Activated T-helper 1 cell treated with anti-CD3 and anti-CD28 coated beads, Interleukin-12 subunit alpha, Interleukin-12 subunit beta, Interleukin-2, Interleukin-4 antibody, amounts not matched to agents 30 ng/mL and 10 ng/mL and 1 ng/mL, durations not matched to agents 14 hours and 24 hours and 36 hours (primary cell): ENCODE measurements around the gene FAM181A. TPM values are rescaled to one million over a fixed set of nuclear protein-coding genes. Genes with fewer than 3 reads are reported as not detected.

Source experiments
- DNase-seq: peaks from one replicate; pipeline ENCODE4 v3.0.0; 2021; ENCODE audit warnings: low spot score
- H3K27ac Mint-ChIP-seq: one replicate; pipeline ENCODE4 v1.8.0; 2021; ENCODE audit warnings: mild to moderate bottlenecking, mixed read lengths
- H3K27me3 Mint-ChIP-seq: one replicate; pipeline ENCODE4 v1.8.0; 2022; ENCODE audit warnings: mild to moderate bottlenecking, moderate library complexity, mixed read lengths; ENCODE audit not compliant: insufficient read depth
- H3K36me3 Mint-ChIP-seq: one replicate; pipeline ENCODE4 v1.8.0; 2021; ENCODE audit warnings: low read depth, mixed read lengths
- H3K4me1 Mint-ChIP-seq: one replicate; pipeline ENCODE4 v1.8.0; 2021; ENCODE audit warnings: low read depth, mixed read lengths
- H3K4me3 Mint-ChIP-seq: one replicate; pipeline ENCODE4 v1.8.0; 2021; ENCODE audit warnings: mild to moderate bottlenecking, moderate library complexity, mixed read lengths
- H3K9me3 Mint-ChIP-seq: one replicate; pipeline ENCODE4 v1.8.0; 2021; ENCODE audit warnings: mixed read lengths
- intact Hi-C: fragments of 100-400 bp; cut with micrococcal nuclease; formaldehyde crosslinking; loops from one replicate; pipeline ENCODE4 v1.15.1; 2024
- total RNA-seq: library from RNA; stranded (reverse); gene quantifications from 2 replicates; pipeline ENCODE4 v1.2.3, GENCODE V29; 2022

The FAM181A gene
- total RNA-seq, 1 donor from 2014 or later, result not detected

GRCh38 chr14:93911975-93912615 is 15.0 kb upstream of the FAM181A start:
- H3K36me3 Mint-ChIP-seq, result peaks cover 5% of the 10 kb centered on the region
- H3K27me3 Mint-ChIP-seq, result peaks cover 2% of the 10 kb centered on the region
- H3K4me1 Mint-ChIP-seq, result peaks cover 6% of the 10 kb centered on the region
- H3K27ac Mint-ChIP-seq, result no peak overlapping the region
- H3K4me3 Mint-ChIP-seq, result no peak overlapping the region
- H3K9me3 Mint-ChIP-seq, result peaks cover 12% of the 10 kb centered on the region
- no peak for DNase-seq
- intact Hi-C loops, result no loop called here

- H3K36me3 Mint-ChIP-seq, result peaks cover 5% of the 10 kb centered on the region
- intact Hi-C loops, result no loop called here
- H3K9me3 Mint-ChIP-seq, result peaks cover 13% of the 10 kb centered on the region
- no peak for DNase-seq
- no peak overlapping the region for H3K4me3 Mint-ChIP-seq
- peaks cover 6% of the 10 kb centered on the region for H3K4me1 Mint-ChIP-seq
- H3K27ac Mint-ChIP-seq, result no peak overlapping the region
- H3K27me3 Mint-ChIP-seq, result no peaks in the 10 kb centered on the region
These were observed 14.4 kb upstream of the FAM181A start for GRCh38 chr14:93912782-93913181.

GRCh38 chr14:93914278-93914677 is 12.9 kb upstream of the FAM181A start:
- intact Hi-C loops, result no loop called here
- H3K36me3 Mint-ChIP-seq, result peaks cover 5% of the 10 kb centered on the region
- peaks cover 6% of the 10 kb centered on the region for H3K4me1 Mint-ChIP-seq
- H3K9me3 Mint-ChIP-seq, result peaks cover 19% of the 10 kb centered on the region
- H3K27me3 Mint-ChIP-seq, result no peaks in the 10 kb centered on the region
- no peak overlapping the region for H3K27ac Mint-ChIP-seq
- H3K4me3 Mint-ChIP-seq, result no peak overlapping the region
- DNase-seq, result no peak

GRCh38 chr14:93915070-93915705 is 12.0 kb upstream of the FAM181A start:
- peaks cover 4% of the 10 kb centered on the region for H3K27me3 Mint-ChIP-seq
- H3K9me3 Mint-ChIP-seq, result peaks cover 25% of the 10 kb centered on the region
- peaks cover 5% of the 10 kb centered on the region for H3K36me3 Mint-ChIP-seq
- DNase-seq, result no peak
- intact Hi-C loops, result no loop called here
- peaks cover 6% of the 10 kb centered on the region for H3K4me1 Mint-ChIP-seq
- no peak overlapping the region for H3K4me3 Mint-ChIP-seq
- H3K27ac Mint-ChIP-seq, result peak overlapping the region; percentile 36

GRCh38 chr14:93915800-93916199 is 11.3 kb upstream of the FAM181A start:
- Mint-ChIP-seq H3K4me1 (peaks cover 6% of the 10 kb centered on the region), H3K9me3 (peaks cover 25% of the 10 kb centered on the region), H3K4me3 (no peak overlapping the region), H3K27me3 (peaks cover 6% of the 10 kb centered on the region), H3K27ac (no peak overlapping the region), H3K36me3 (peaks cover 5% of the 10 kb centered on the region)
- no peak for DNase-seq
- intact Hi-C loops, result no loop called here

- no peak for DNase-seq
- H3K4me3 Mint-ChIP-seq, result no peak overlapping the region
- peaks cover 6% of the 10 kb centered on the region for H3K4me1 Mint-ChIP-seq
- H3K27ac Mint-ChIP-seq, result no peak overlapping the region
- peaks cover 6% of the 10 kb centered on the region for H3K27me3 Mint-ChIP-seq
- intact Hi-C loops, result no loop called here
- peaks cover 5% of the 10 kb centered on the region for H3K36me3 Mint-ChIP-seq
- H3K9me3 Mint-ChIP-seq, result peaks cover 25% of the 10 kb centered on the region
These were observed 10.6 kb upstream of the FAM181A start for GRCh38 chr14:93916498-93916897.

GRCh38 chr14:93917141-93917540 is 10.0 kb upstream of the FAM181A start:
- intact Hi-C loops, result no loop called here
- Mint-ChIP-seq H3K27me3 (peaks cover 6% of the 10 kb centered on the region), H3K9me3 (peaks cover 25% of the 10 kb centered on the region), H3K4me3 (no peak overlapping the region), H3K4me1 (peaks cover 6% of the 10 kb centered on the region), H3K36me3 (peaks cover 5% of the 10 kb centered on the region), H3K27ac (no peak overlapping the region)
- no peak for DNase-seq

- Mint-ChIP-seq H3K4me3 (no peak overlapping the region), H3K9me3 (peaks cover 13% of the 10 kb centered on the region), H3K4me1 (no peaks in the 10 kb centered on the region), H3K27ac (no peak overlapping the region), H3K27me3 (peaks cover 9% of the 10 kb centered on the region), H3K36me3 (no peaks in the 10 kb centered on the region)
- intact Hi-C loops, result no loop called here
- DNase-seq, result no peak
These were observed 5.9 kb upstream of the FAM181A start for GRCh38 chr14:93921001-93921806.

GRCh38 chr14:93923626-93924025 is 3.5 kb upstream of the FAM181A start:
- Mint-ChIP-seq H3K27me3 (peaks cover 9% of the 10 kb centered on the region), H3K36me3 (no peaks in the 10 kb centered on the region), H3K4me1 (no peaks in the 10 kb centered on the region), H3K4me3 (no peak overlapping the region), H3K9me3 (peaks cover 6% of the 10 kb centered on the region), H3K27ac (no peak overlapping the region)
- no peak for DNase-seq
- intact Hi-C loops, result no loop called here

- peaks cover 6% of the 10 kb centered on the region for H3K27me3 Mint-ChIP-seq
- H3K36me3 Mint-ChIP-seq, result no peaks in the 10 kb centered on the region
- no peak for DNase-seq
- H3K4me3 Mint-ChIP-seq, result no peak overlapping the region
- H3K27ac Mint-ChIP-seq, result no peak overlapping the region
- H3K9me3 Mint-ChIP-seq, result peaks cover 1% of the 10 kb centered on the region
- intact Hi-C loops, result no loop called here
- no peaks in the 10 kb centered on the region for H3K4me1 Mint-ChIP-seq
These were observed 2.4 kb upstream of the FAM181A start for GRCh38 chr14:93924592-93925355.

GRCh38 chr14:93925374-93925895 is 1.7 kb upstream of the FAM181A start:
- intact Hi-C loops, result no loop called here
- Mint-ChIP-seq H3K4me1 (no peaks in the 10 kb centered on the region), H3K4me3 (no peak overlapping the region), H3K27ac (no peak overlapping the region), H3K27me3 (peaks cover 3% of the 10 kb centered on the region), H3K9me3 (no peaks in the 10 kb centered on the region), H3K36me3 (no peaks in the 10 kb centered on the region)
- DNase-seq, result no peak

- intact Hi-C loops, result no loop called here
- H3K27ac Mint-ChIP-seq, result no peak overlapping the region
- peaks cover 3% of the 10 kb centered on the region for H3K27me3 Mint-ChIP-seq
- no peak overlapping the region for H3K4me3 Mint-ChIP-seq
- DNase-seq, result no peak
- no peaks in the 10 kb centered on the region for H3K36me3 Mint-ChIP-seq
- no peaks in the 10 kb centered on the region for H3K9me3 Mint-ChIP-seq
- H3K4me1 Mint-ChIP-seq, result peaks cover 6% of the 10 kb centered on the region
These were observed 785 bp upstream of the FAM181A start for GRCh38 chr14:93926245-93926872.
